ENCODE results near the gene CRAMP1.

Gene CRAMP1

GRCh38 chr16:1645914-1646525 is 33.9 kb downstream of the CRAMP1 start:
- no peak overlapping the region for H3K4me3 ChIP-seq (ENCODE audit: low read depth, low read length)
- no peak for TF ChIP-seq CTCF (IDR thresholded peaks at IDR 0.05; ENCODE audit: borderline replicate concordance, insufficient read depth, low read depth, low read length)

- H3K4me3 ChIP-seq (ENCODE audit: low read depth, low read length), result no peak overlapping the region
- no peak for TF ChIP-seq CTCF (IDR thresholded peaks at IDR 0.05; ENCODE audit: borderline replicate concordance, insufficient read depth, low read depth, low read length)
Observed at GRCh38 chr16:1647856-1648255, 35.7 kb downstream of the CRAMP1 start.

- TF ChIP-seq CTCF (IDR thresholded peaks at IDR 0.05; ENCODE audit: borderline replicate concordance, insufficient read depth, low read depth, low read length), result no peak
Observed at GRCh38 chr16:1650131-1650530, 38.0 kb downstream of the CRAMP1 start.

GRCh38 chr16:1651094-1651973 is 39.2 kb downstream of the CRAMP1 start:
- TF ChIP-seq CTCF (IDR thresholded peaks at IDR 0.05; ENCODE audit: borderline replicate concordance, insufficient read depth, low read depth, low read length), result no peak
- H3K4me3 ChIP-seq (ENCODE audit: low read depth, low read length), result no peak overlapping the region

More at GRCh38 chr16:1650131-1650530, 38.0 kb downstream of the CRAMP1 start:
- H3K4me3 ChIP-seq (ENCODE audit: low read depth, low read length), result no peak overlapping the region

GRCh38 chr16:1651974-1652312 is 39.8 kb downstream of the CRAMP1 start:
- no peak for TF ChIP-seq CTCF (IDR thresholded peaks at IDR 0.05; ENCODE audit: borderline replicate concordance, insufficient read depth, low read depth, low read length)
- no peak overlapping the region for H3K4me3 ChIP-seq (ENCODE audit: low read depth, low read length)

GRCh38 chr16:1653023-1653422 is 40.9 kb downstream of the CRAMP1 start:
- TF ChIP-seq CTCF (IDR thresholded peaks at IDR 0.05; ENCODE audit: borderline replicate concordance, insufficient read depth, low read depth, low read length), result no peak
- H3K4me3 ChIP-seq (ENCODE audit: low read depth, low read length), result no peak overlapping the region

Measured in GM12875 (cell line).